ENCODE data around the gene ANAPC5.
"Not testable (repeated sequence)": the region's sequence is repeated elsewhere in the genome, so short reads cannot be mapped to it uniquely, and the experiment has no call there.

The ANAPC5 gene

GRCh38 chr12:121351820-121352681 is at the start of gene ANAPC5:
ANAPC5 (minus strand) TSS chr12:121352411; CDS start chr12:121352340, 71 bp downstream.
- peak; percentile 97 for DNase-seq (ENCODE audit: low read depth)
- peak within 1 kb of the TSS; percentile 88 for H3K4me3 ChIP-seq (ENCODE audit: low read depth, low read length)

DNA sequence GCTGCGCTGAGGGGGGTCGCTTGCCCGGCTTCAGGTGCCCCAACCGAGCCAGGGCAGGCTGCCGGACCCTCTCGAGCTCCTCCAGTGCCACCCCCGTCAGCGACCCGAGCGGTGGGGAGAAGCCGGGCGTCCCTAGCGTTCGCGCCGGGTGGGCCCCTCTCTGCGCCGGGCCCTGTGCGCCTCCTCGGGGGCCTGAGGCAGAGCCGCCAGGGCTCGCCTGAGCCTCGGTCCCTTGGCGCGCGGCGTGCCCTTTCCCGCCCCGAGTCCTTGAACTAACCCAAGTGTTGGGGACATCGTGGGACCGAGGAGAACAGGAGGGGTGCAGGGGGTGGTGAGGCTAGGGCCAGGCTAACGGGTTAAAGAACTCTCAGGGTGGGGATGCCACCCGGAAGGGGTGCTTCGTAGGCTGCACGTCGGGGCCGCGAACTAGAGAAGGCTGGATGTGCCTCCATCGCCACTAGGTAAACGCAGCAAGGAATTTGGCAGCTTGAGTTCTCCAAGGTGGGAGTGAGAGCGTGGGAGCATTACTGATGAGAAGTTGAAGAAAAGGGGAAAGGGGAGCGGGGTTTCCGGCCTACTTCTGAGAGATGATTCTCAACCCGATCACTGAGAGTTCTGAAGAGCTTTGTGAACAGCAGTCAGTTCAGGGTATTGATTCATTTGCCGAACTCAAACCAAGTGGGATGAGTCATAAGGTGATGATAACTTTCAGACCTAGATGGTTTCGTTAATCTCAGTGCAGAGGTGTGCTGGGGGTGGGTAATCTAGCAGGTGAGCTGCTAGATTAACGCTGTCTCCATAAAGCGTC is 48.3 kb upstream of the ANAPC5 start:
- no peak for DNase-seq (ENCODE audit: low read depth)

GRCh38 chr12:121399391-121400331 is 47.5 kb upstream of the ANAPC5 start, which contains the start of gene RNF34:
RNF34 (plus strand) TSS chr12:121400118; CDS start chr12:121400213, 95 bp downstream.
- DNase-seq (ENCODE audit: low read depth), result peak; percentile 92
- H3K4me3 ChIP-seq (ENCODE audit: low read depth, low read length), result peak within 1 kb of the TSS; percentile 80

More for the DNA sequence above, 48.3 kb upstream of the ANAPC5 start:
- peak overlapping the region; percentile 80 for H3K4me3 ChIP-seq (ENCODE audit: low read depth, low read length)

- DNase-seq (ENCODE audit: low read depth), result no peak
- H3K4me3 ChIP-seq (ENCODE audit: low read depth, low read length), result no peak overlapping the region
Measured at GRCh38 chr12:121398355-121398754, 46.1 kb upstream of the ANAPC5 start.

DNA sequence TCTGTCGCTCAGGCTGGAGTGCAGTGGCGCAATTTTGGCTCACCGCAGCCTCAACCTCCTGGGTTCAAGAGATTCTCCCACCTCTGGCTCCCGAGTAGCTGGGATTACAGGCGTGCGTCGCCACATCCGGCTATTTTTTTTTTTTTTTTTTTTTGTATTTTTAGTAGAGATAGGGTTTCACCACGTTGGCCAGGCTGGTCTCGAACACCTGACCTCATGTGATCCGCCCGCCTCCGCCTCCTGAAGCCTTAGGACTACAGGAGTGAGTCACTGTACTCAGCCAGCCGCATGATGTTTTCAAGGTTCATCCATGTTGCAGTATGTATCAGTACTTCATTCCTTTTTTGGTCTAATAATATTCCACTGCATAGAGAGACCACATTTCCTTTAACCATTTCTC is 45.3 kb upstream of the ANAPC5 start:
- no peak overlapping the region for H3K4me3 ChIP-seq (ENCODE audit: low read depth, low read length)
- DNase-seq (ENCODE audit: low read depth), result no peak

- H3K4me3 ChIP-seq (ENCODE audit: low read depth, low read length), result no peak overlapping the region
Measured at GRCh38 chr12:121392325-121392716, 40.1 kb upstream of the ANAPC5 start.

GRCh38 chr12:121391619-121392324 is 39.6 kb upstream of the ANAPC5 start:
- peak; percentile 12 for DNase-seq (ENCODE audit: low read depth)
- peak overlapping the region; percentile 17 for H3K4me3 ChIP-seq (ENCODE audit: low read depth, low read length)

More at GRCh38 chr12:121392325-121392716, 40.1 kb upstream of the ANAPC5 start:
- DNase-seq (ENCODE audit: low read depth), result no peak

DNA sequence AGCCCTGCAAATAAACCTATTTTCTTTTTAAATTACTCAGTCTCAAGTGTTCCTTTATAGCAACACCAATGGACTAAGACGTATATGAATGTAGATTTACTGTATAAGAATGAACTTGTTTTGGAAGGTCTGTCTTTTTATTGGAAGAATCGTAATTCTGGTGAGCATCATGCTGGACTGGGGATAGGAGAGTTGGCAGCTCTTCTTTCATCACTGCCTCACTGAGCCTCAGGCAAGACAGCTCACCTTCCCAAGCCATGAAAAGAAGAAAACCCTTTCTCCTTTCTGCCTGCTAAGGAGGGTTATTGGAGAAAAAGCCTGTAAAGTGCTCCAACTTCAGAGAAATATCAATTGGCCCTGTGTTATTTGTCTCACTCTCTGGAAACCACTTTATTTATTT is 38.6 kb upstream of the ANAPC5 start:
- DNase-seq (ENCODE audit: low read depth), result no peak
- no peak overlapping the region for H3K4me3 ChIP-seq (ENCODE audit: low read depth, low read length)

DNA sequence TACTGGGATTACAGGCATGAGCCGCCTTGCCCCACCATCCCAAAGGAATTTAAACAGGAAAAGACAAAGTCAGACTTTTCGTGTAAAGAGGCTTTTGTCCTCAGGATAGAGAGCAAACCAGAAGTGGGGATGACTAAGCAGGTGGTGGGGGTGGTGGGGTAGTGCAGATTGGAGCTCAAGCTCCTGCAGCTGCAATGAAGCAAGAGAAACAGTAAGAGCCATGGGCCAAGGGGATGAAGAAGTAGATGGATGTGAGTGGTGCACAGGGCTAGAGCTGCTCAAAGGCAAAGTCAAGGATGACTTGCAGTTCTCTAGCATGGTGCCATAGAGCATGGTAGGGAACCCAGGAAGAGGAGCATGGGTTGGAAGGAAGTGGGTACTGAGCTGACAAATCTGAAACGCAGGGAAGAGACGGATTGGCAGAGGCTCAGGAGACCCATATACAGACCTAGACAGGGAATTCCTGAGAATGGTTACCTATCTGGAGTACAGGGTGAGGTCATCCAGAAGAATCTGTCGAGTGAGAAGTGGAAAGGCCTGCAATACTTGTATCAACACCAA is 36.3 kb upstream of the ANAPC5 start:
- DNase-seq (ENCODE audit: low read depth), result no peak
- H3K4me3 ChIP-seq (ENCODE audit: low read depth, low read length), result no peak overlapping the region

DNA sequence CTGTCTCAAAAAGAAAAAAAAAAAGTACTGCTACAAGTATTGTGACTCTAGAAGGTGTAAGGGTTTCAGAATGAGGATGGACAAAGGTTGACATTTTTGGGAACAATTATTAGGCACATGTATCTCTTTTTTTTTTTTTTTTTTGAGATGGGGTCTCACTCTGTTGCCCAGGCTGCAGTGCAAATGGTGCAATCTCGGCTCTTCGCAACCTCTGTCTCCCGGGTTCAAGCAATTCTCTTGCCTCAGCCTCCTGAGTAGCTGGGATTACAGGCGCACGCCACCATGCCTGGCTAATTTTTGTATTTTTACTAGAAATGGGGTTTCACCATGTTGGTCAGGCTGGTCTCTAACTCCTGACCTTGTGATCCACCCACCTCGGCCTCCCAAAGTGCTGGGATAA is 32.7 kb upstream of the ANAPC5 start:
- not testable (repeated sequence) for DNase-seq (ENCODE audit: low read depth); H3K4me3 ChIP-seq (ENCODE audit: low read depth, low read length)

DNA sequence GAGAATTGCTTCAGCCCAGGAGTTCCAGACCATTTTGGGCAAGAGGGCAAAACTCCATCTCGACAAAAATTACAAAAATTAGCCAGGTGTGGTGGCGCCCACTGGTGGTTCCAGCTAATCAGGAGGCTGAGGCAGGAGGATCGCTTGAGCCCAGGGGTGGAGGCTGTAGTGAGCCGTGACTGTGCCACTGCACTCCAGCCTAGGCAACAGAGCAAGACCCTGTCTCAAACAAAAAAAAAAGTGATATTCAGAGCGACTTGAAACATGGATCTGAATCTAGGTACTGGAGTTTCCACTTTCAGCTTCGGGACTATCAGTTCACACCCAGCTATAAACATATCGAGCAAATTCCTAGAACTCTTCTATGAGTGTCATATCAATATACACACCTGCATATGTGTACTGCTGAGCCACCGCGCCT is 31.4 kb upstream of the ANAPC5 start:
- no peak overlapping the region for H3K4me3 ChIP-seq (ENCODE audit: low read depth, low read length)
- DNase-seq (ENCODE audit: low read depth), result no peak

DNA sequence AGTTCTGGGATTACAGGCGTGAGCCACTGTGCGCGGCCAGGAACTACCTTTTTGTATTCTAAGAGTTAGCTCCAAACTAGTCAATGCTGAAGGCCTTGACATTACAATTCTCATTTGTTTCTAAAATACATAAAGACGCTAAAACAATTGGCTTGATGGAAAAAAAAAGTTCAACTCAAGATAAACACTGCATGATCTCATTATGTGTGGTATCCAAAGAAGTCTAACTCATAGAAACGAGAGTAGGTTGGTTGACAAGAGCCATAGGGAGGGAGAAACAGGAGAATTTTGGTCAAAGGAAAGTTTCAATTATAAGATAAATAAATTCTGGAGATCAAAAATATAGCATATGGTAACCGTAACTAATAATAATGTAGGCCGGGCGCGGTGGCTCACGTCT is 27.7 kb upstream of the ANAPC5 start:
- no peak for DNase-seq (ENCODE audit: low read depth)
- H3K4me3 ChIP-seq (ENCODE audit: low read depth, low read length), result no peak overlapping the region

GRCh38 chr12:121378736-121379135 is 26.5 kb upstream of the ANAPC5 start:
- DNase-seq (ENCODE audit: low read depth), result no peak
- H3K4me3 ChIP-seq (ENCODE audit: low read depth, low read length), result no peak overlapping the region

GRCh38 chr12:121376754-121377697 is 24.8 kb upstream of the ANAPC5 start:
- DNase-seq (ENCODE audit: low read depth), result no peak
- no peak overlapping the region for H3K4me3 ChIP-seq (ENCODE audit: low read depth, low read length)

- H3K4me3 ChIP-seq (ENCODE audit: low read depth, low read length); DNase-seq (ENCODE audit: low read depth): not testable (repeated sequence)
Measured at GRCh38 chr12:121374945-121375584, 22.9 kb upstream of the ANAPC5 start.

- not testable (repeated sequence) for H3K4me3 ChIP-seq (ENCODE audit: low read depth, low read length); DNase-seq (ENCODE audit: low read depth)
Measured at GRCh38 chr12:121374336-121374735, 22.1 kb upstream of the ANAPC5 start.

DNA sequence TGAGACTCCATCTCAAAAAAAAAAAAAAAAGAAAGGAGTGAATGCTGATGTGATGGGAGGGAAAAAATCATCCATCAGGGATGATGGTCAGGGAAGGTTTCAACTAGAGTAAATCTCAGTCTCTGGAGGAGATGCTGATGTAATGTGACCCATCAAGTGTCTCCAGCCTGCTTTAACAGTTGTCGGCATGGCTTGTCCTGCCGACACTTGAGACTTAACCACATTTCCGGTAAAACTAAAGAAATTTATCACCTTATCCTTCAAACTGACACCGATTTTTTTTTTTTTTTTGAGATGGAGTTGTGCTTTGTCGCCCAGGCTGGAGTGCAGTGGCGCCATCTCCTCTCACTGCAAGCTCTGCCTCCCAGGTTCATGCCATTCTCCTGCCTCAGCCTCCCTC is 21.5 kb upstream of the ANAPC5 start:
- DNase-seq (ENCODE audit: low read depth), result no peak
- H3K4me3 ChIP-seq (ENCODE audit: low read depth, low read length), result no peak overlapping the region
